H1 (cell line): Measurements from ENCODE around the gene PLEKHO1. TPM values are rescaled to one million over a fixed set of nuclear protein-coding genes. Genes with fewer than 3 reads are reported as not detected.

Source experiments
- CTCF ChIA-PET: fragments of 300-600 bp; sonication (Branson Sonifier 250); formaldehyde crosslinking; loops from one replicate; lab custom pipeline; 2021; ENCODE audit not compliant: partially characterized antibody; lab: Charles Lee
- POLR2A ChIA-PET: fragments of 300-600 bp; sonication (Branson Sonifier 250); formaldehyde crosslinking; loops from one replicate; lab custom pipeline; 2021; ENCODE audit warnings: inconsistent platforms; ENCODE audit not compliant: partially characterized antibody; lab: Charles Lee
- DNase-seq, 2 experiments: peaks; one replicate each; pipeline versions ENCODE4 v3.0.0 to v3.0.0-alpha.2; 2010 to 2022; ENCODE audit warnings: low spot score in 2 of 2, low read depth in 1 of 2, mixed read lengths in 1 of 2
- FAIRE-seq: peaks from 2 replicates; lab custom pipeline; 2011; peaks lifted over from hg19 to GRCh38; lab: Jason Lieb, UNC
- H2AFZ ChIP-seq: 2 replicates; pipeline ENCODE4 v1.8.1; 2012; ENCODE audit warnings: low read length, inconsistent platforms
- H2AK5ac ChIP-seq: 2 replicates; pipeline ENCODE4 v1.6.1; 2013; ENCODE audit warnings: low read depth, low read length
- H2BK120ac ChIP-seq: replicated peaks from 2 replicates; pipeline ENCODE3; 2013; ENCODE audit warnings: low read depth, low read length, inconsistent platforms
- H2BK12ac ChIP-seq: 2 replicates; pipeline ENCODE4 v1.6.1; 2013; ENCODE audit warnings: low read depth, low read length
- H2BK15ac ChIP-seq: 2 replicates; pipeline ENCODE4 v1.6.1; 2013; ENCODE audit warnings: low read length
- H2BK20ac ChIP-seq: 2 replicates; pipeline ENCODE4 v1.6.1; 2013; ENCODE audit warnings: low read length
- H2BK5ac ChIP-seq: 2 replicates; pipeline ENCODE4 v1.6.1; 2013; ENCODE audit warnings: low read depth, low read length
- H3K14ac ChIP-seq: 2 replicates; pipeline ENCODE4 v1.6.1; 2013; ENCODE audit warnings: inconsistent platforms; ENCODE audit not compliant: insufficient read length
- H3K18ac ChIP-seq: 2 replicates; pipeline ENCODE4 v1.6.1; 2013; ENCODE audit warnings: low read length; ENCODE audit errors: extremely low read depth
- H3K23ac ChIP-seq: 2 replicates; pipeline ENCODE4 v1.6.1; 2013; ENCODE audit warnings: inconsistent platforms; ENCODE audit not compliant: insufficient read length
- H3K23me2 ChIP-seq: 2 replicates; pipeline ENCODE4 v1.6.1; 2013; ENCODE audit warnings: low read depth, low read length
- H3K27ac ChIP-seq: 2 replicates; pipeline ENCODE4 v1.6.1; 2011; ENCODE audit warnings: low read depth, low read length, inconsistent platforms
- H3K27me3 ChIP-seq, 4 experiments: replicated peaks in 1 of 4; 1 replicate in 1 of 4; 2 replicates in 3 of 4; pipeline versions ENCODE4 v1.6.1 to v1.8.1; 2011 to 2013; ENCODE audit warnings: low read length in 3 of 4, mild to moderate bottlenecking in 3 of 4, inconsistent platforms in 2 of 4, mixed read lengths in 2 of 4, moderate library complexity in 1 of 4; ENCODE audit not compliant: control insufficient read depth in 3 of 4, insufficient read depth in 3 of 4; ENCODE audit errors: extremely low read depth in 1 of 4
- H3K36me3 ChIP-seq, 4 experiments: 2 replicates each; pipeline versions ENCODE4 v1.6.1 to v1.8.1; 2011 to 2013; ENCODE audit warnings: mild to moderate bottlenecking in 4 of 4, low read length in 3 of 4, moderate library complexity in 2 of 4, control low read depth in 1 of 4, inconsistent platforms in 1 of 4; ENCODE audit not compliant: insufficient read depth in 4 of 4, control insufficient read depth in 2 of 4
- H3K4ac ChIP-seq: replicated peaks from 2 replicates; pipeline ENCODE3; 2013; ENCODE audit warnings: low read length, low read depth, mixed read lengths, inconsistent platforms; ENCODE audit not compliant: insufficient read length
- H3K4me1 ChIP-seq, 4 experiments: replicated peaks in 1 of 4; 1 replicate in 1 of 4; 2 replicates in 3 of 4; pipeline versions ENCODE4 v1.6.1 to v1.8.1; 2011 to 2013; ENCODE audit warnings: low read length in 3 of 4, inconsistent platforms in 2 of 4, mixed read lengths in 1 of 4; ENCODE audit not compliant: insufficient read depth in 4 of 4, control insufficient read depth in 3 of 4
- H3K4me2 ChIP-seq, 2 experiments: 2 replicates each; pipeline versions ENCODE4 v1.6.1 to v1.8.1; 2011 to 2013; ENCODE audit warnings: low read depth in 2 of 2, low read length in 2 of 2, control low read depth in 1 of 2, inconsistent platforms in 1 of 2, mild to moderate bottlenecking in 1 of 2; ENCODE audit not compliant: insufficient read depth in 1 of 2
- H3K4me3 ChIP-seq, 4 experiments: fragments of 200-600, 300-600 bp in 1 of 4; sonication (generic), shearing (Covaris generic), sonication (Bioruptor Twin) in 1 of 4; 2 replicates each; pipeline versions ENCODE4 v1.5.1 to v1.8.1; 2011 to 2016; ENCODE audit warnings: low read length in 4 of 4, low read depth in 3 of 4, control low read depth in 2 of 4, inconsistent platforms in 2 of 4, mild to moderate bottlenecking in 2 of 4, mixed read lengths in 1 of 4, moderate library complexity in 1 of 4; ENCODE audit not compliant: insufficient read depth in 2 of 4; ENCODE audit errors: extremely low read depth in 1 of 4
- H3K56ac ChIP-seq: replicated peaks from 2 replicates; pipeline ENCODE3; 2013; ENCODE audit warnings: low read depth, mild to moderate bottlenecking, mixed read lengths, low read length, inconsistent platforms; ENCODE audit not compliant: insufficient read length
- H3K79me1 ChIP-seq: 2 replicates; pipeline ENCODE4 v1.6.1; 2013; ENCODE audit warnings: low read depth, low read length, control low read depth
- H3K79me2 ChIP-seq, 2 experiments: 2 replicates each; pipeline versions ENCODE4 v1.6.1 to v1.8.1; 2012 to 2013; ENCODE audit warnings: low read length in 2 of 2, mild to moderate bottlenecking in 2 of 2, inconsistent platforms in 1 of 2; ENCODE audit not compliant: insufficient read depth in 2 of 2, control insufficient read depth in 1 of 2
- H3K9ac ChIP-seq, 4 experiments: replicated peaks in 1 of 4; 1 replicate in 1 of 4; 2 replicates in 3 of 4; pipeline versions ENCODE4 v1.6.1 to v1.8.1; 2011 to 2013; ENCODE audit warnings: low read depth in 3 of 4, low read length in 3 of 4, control low read depth in 2 of 4, mild to moderate bottlenecking in 2 of 4, moderate library complexity in 2 of 4, inconsistent platforms in 1 of 4; ENCODE audit errors: extremely low read depth in 1 of 4
- H3K9me3 ChIP-seq, 2 experiments: 2 replicates each; pipeline versions ENCODE4 v1.6.1 to v1.8.1; 2012 to 2013; ENCODE audit warnings: mild to moderate bottlenecking in 2 of 2, moderate library complexity in 2 of 2, control low read depth in 1 of 2, inconsistent platforms in 1 of 2, low read depth in 1 of 2, low read length in 1 of 2, mixed read lengths in 1 of 2; ENCODE audit not compliant: insufficient read depth in 2 of 2
- H4K20me1 ChIP-seq, 2 experiments: replicated peaks in 1 of 2; 2 replicates each; pipeline versions ENCODE3 to v1.8.1; 2011 to 2013; ENCODE audit warnings: inconsistent platforms in 2 of 2, low read length in 2 of 2, mild to moderate bottlenecking in 1 of 2; ENCODE audit not compliant: insufficient read depth in 2 of 2, control insufficient read depth in 1 of 2
- H4K5ac ChIP-seq: 2 replicates; pipeline ENCODE4 v1.6.1; 2013; ENCODE audit warnings: low read length, low read depth, mixed read lengths, inconsistent platforms; ENCODE audit not compliant: insufficient read length
- H4K8ac ChIP-seq: 2 replicates; pipeline ENCODE4 v1.8.0; 2013; ENCODE audit warnings: mild to moderate bottlenecking, moderate library complexity, low read length, inconsistent platforms; ENCODE audit not compliant: insufficient read depth; ENCODE audit errors: extremely low read depth
- H4K91ac ChIP-seq: replicated peaks from 2 replicates; pipeline ENCODE3; 2013; ENCODE audit warnings: low read length, mixed read lengths, inconsistent platforms; ENCODE audit not compliant: insufficient read length
- POLR2A ChIP-seq, 2 experiments: IDR thresholded peaks; 1 replicate in 1 of 2; 2 replicates in 1 of 2; pipeline ENCODE4 v1.6.1; 2011; ENCODE audit warnings: low read depth in 2 of 2, low read length in 2 of 2, mild to moderate bottlenecking in 2 of 2; ENCODE audit errors: control extremely low read depth in 1 of 2
- WGBS, 2 experiments: shearing (Covaris generic) in 1 of 2; methylation state at CpG; one replicate each; pipeline versions ENCODE4 v1.1.6 to v1.1.7; 2013 to 2015; ENCODE audit warnings: low lambda C conversion rate in 2 of 2, mixed read lengths in 2 of 2, inconsistent platforms in 1 of 2, low coverage in 1 of 2, missing lambda C conversion rate in 1 of 2; ENCODE audit not compliant: insufficient replicate concordance in 2 of 2, insufficient coverage in 1 of 2, insufficient read length in 1 of 2; ENCODE audit errors: extremely low coverage in 1 of 2, missing lambda C conversion rate in 1 of 2; 5-methylcytosine and 5-hydroxymethylcytosine counted together
- polyA plus RNA-seq, 7 experiments: library from polyadenylated mRNA; depleted of rRNA in 3 of 7; stranded (reverse) in 5 of 7; unstranded in 2 of 7; fragments of >200 nt in 5 of 7; fragments of 200-250 nt in 2 of 7; gene quantifications; 1 replicate in 5 of 7; 2 replicates in 1 of 7; 4 replicates in 1 of 7; pipeline versions ENCODE4 v1.2.1 to v1.2.3, GENCODE V29; 2011 to 2013; ENCODE audit warnings: missing spikeins in 2 of 7, mixed read lengths in 2 of 7
- total RNA-seq: library from RNA; stranded (reverse); fragmentation: NEBNext Ultra II Directional; extraction: Animal tissue kit (Norgen Biotek cat#: 25700); gene quantifications from 2 replicates; pipeline ENCODE4 v1.2.1, GENCODE V29; 2021

The PLEKHO1 gene
- total and polyA plus RNA-seq, 2 of the 8 experiments (the other 6 are each of a cell fraction or from before 2014, with no cell fraction given): 23.2 to 37.0 TPM

GRCh38 chr1:150180474-150180873 is 30.8 kb downstream of the PLEKHO1 start:
- Histone ChIP-seq H4K5ac (no peak overlapping the region), H3K79me2 (no peaks in the 10 kb centered on the region), H2AFZ (no peak overlapping the region), H3K56ac (no peak overlapping the region), H3K23me2 (no peaks in the 10 kb centered on the region), H2BK15ac (no peak overlapping the region), H2BK20ac (no peak overlapping the region), H4K91ac (no peak overlapping the region), H4K8ac (no peak overlapping the region), H2BK5ac (no peak overlapping the region), H2AK5ac (no peak overlapping the region), H3K27me3 (no peaks in the 10 kb centered on the region), H2BK120ac (no peak overlapping the region), H3K9me3 (no peaks in the 10 kb centered on the region), H2BK12ac (no peak overlapping the region), H3K4me1 (no peaks in the 10 kb centered on the region), H3K4me2 (no peak overlapping the region), H3K79me1 (no peaks in the 10 kb centered on the region), H3K27ac (no peak overlapping the region), H3K9ac (no peak overlapping the region), H3K4ac (no peak overlapping the region), H3K36me3 (no peaks in the 10 kb centered on the region), H3K18ac (no peak overlapping the region), H3K4me3 (no peak overlapping the region), H3K23ac (no peak overlapping the region), H3K14ac (no peak overlapping the region), H4K20me1 (no peaks in the 10 kb centered on the region)
- FAIRE-seq: no peak
- WGBS, 2 experiments: 90% methylated on average over 5 of the region's 5 CpGs; no CpG with 5 or more reads in 1 of the 2 experiments
- CTCF ChIA-PET: interaction anchor here (1.9 kb wide), 1 partner anchor 218 kb away, joined by 7 read pairs; no protein-coding TSS in a partner anchor
- DNase-seq: no peak
- POLR2A ChIA-PET: no interaction called here
- TF ChIP-seq POLR2A (IDR thresholded peaks at IDR 0.05; ENCODE audit: control extremely low read depth in 1 of 2, low read depth in 2 of 2, low read length in 2 of 2): no peak
